ENCODE measurements around the gene SEBOX.

DNA sequence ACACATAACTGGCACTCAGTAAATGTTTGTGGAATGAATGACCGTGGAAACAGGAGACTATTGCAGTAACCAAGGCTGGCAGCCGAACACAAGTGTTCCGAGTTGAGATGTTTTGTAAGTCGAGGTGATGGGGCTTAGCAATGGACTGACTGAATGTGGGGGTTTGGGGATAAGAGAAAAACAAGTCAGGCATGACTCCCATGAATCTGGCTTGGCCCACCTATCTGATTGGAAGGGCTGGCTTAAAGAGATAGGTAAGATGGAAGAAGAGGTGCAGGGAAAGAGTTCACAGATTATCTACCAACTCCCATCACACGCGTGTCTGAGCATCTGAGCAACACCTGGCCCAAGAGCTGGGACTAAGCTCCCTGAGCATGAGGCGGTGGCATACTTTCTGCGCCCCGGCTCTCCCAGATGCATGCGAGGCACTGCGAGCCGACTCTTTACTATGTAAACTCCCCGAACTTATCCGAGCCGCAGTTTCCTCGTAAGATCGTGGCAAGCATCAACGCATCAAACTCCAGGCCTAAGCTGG is 30.3 kb downstream of the SEBOX start:
- TF ChIP-seq ZNF274 (IDR thresholded peaks at IDR 0.05; ENCODE audit: low read depth, low read length) (no peak), SUZ12 (IDR thresholded peaks at IDR 0.05; ENCODE audit: extremely low read depth, insufficient read depth, insufficient read length) (no peak)

Data from NT2/D1 (cell line).